GM19193 (cell line): ENCODE measurements around the gene CUL9.

ENCODE experiments used
- POLR2A ChIP-seq: IDR thresholded peaks from 4 replicates; pipeline ENCODE4 v1.6.1; 2011; ENCODE audit not compliant: insufficient read depth, insufficient read length; ENCODE audit errors: extremely low read depth

CUL9 gene

DNA sequence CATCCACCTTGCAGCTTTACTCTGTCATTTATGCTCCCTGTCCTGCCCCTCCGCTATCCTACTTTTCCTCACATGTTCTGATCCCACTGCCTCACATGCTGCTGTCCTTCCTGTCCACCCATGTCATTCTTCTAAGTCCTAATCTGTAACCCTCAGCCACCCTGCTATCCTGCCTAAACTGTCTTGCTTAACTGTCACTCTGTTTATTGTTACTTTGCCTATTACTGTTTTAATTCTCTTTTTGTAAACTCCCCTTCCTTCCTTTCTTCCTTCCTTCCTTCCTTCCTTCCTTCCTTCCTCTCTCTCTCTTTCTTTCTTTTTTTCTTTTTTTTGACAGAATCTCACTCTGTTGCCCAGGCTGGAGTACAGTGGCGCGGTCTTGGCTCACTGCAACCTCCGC, 1.4 kb downstream of the CUL9 start:
- no peak for TF ChIP-seq POLR2A

DNA sequence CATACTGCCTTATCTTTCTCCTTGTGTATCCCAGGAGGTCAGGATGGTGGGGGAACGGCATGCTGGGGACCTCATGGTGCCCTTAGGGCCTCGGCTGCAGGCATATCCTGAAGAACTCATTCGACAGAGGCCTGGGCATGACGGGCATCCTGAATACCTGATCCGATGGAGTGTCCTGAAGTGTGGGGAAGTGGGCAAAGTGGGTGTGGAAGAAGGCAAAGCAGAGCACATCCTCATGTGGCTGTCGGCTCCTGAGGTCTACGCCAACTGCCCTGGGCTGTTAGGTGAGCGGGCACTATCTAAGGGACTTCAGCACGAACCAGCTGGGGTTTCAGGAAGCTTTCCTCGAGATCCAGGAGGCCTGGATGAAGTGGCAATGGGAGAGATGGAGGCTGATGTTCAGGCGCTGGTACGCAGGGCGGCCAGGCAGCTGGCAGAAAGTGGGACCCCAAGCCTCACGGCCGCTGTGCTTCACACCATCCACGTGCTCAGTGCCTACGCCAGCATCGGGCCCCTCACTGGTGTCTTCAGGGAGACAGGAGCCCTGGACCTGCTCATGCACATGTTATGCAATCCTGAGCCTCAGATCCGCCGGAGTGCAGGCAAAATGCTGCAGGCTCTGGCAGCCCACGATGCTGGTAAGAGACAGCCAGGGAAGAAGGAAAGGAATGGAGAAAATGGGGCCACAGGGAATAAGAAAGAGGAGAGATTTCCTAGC, 2.4 kb downstream of the CUL9 start:
- no peak for TF ChIP-seq POLR2A

GRCh38 chr6:43185391-43185985, 3.5 kb downstream of the CUL9 start:
- TF ChIP-seq POLR2A, result no peak

- TF ChIP-seq POLR2A, result no peak
These were observed 4.0 kb downstream of the CUL9 start for GRCh38 chr6:43186019-43186418.

GRCh38 chr6:43186706-43187105, 4.7 kb downstream of the CUL9 start:
- TF ChIP-seq POLR2A, result no peak

GRCh38 chr6:43187821-43188220, 5.8 kb downstream of the CUL9 start:
- no peak for TF ChIP-seq POLR2A

DNA sequence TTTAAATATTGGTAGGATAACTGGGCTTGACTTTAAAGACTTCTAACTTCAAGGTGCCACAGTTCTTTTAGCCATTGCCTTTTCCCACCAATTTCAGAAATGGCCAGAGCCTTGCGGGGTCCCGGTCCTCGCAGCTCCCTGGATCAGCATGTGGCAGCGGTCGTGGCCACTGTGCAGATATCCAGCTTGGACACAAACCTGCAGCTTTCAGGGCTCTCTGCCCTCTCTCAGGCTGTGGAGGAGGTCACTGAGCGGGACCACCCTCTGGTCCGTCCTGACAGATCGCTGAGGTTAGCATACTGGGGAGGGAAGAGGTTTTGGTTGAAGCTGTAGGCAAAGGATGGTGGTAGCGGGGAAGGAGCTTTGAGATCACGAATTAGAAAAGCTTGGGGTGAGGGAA, 6.4 kb downstream of the CUL9 start:
- TF ChIP-seq POLR2A, result no peak

DNA sequence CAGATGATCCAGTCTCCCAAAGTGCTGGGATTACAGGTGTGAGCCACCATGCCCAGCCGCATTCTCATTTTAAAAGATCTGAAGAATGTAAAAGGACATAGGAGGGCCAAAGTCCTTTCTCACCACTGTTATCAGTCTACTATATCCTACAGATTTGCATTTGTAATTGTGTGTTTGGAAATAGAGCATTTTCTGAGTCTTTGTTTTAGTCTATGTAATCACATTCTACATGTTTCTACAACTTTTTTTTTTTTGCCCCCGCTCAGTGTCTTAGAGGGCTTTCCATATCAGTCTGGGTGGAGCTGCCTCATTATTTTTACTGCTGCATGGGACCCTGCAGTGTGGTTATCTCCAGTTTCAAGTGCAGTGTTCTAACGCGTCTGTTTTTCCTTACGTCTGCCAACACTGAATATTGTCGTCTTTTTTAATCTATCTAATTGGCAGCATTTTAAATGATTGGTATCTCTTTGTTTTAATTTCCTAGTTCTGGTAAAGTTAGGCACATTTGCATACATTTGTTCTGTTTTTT, 7.8 kb downstream of the CUL9 start:
- TF ChIP-seq POLR2A, result no peak

- no peak for TF ChIP-seq POLR2A
These were observed 10.9 kb downstream of the CUL9 start for GRCh38 chr6:43192911-43193310.

GRCh38 chr6:43193929-43194328, 11.9 kb downstream of the CUL9 start:
- no peak for TF ChIP-seq POLR2A

DNA sequence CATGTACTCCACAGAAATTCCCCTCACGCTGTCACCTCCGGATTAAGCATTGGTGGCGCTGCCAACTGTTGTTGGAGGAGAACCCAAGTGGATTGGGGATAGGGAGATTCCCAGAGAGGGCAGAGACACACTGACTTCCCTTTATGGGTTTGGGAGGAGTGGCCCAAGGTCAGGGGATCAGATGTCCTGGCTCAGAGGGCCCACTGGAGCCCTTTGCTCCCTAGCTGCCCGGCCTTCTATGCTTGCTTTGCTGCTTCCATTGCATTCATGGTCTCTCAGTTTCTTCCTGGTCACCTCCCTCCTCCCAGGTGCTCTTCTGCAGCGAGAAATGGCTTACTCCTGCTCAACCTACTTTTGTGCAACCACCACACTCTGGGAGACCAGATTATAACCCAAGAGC, 14.3 kb downstream of the CUL9 start:
- TF ChIP-seq POLR2A, result no peak

DNA sequence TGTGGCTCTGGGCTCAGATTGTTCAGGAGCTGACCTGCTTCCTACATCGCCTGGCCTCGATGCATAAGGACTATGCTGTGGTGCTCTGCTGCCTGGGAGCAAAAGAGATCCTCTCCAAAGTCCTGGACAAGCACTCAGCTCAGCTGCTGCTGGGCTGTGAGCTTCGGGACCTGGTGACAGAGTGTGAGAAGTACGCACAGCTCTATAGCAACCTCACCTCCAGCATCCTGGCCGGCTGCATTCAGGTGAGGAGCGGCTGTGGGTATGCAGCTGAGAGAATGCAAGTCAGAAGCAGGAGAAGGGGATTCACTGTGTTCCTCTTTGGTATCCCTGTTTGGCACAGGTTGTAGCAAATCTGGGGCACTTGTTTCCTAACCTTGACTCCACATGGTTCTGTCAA, 17.9 kb downstream of the CUL9 start:
- no peak for TF ChIP-seq POLR2A

DNA sequence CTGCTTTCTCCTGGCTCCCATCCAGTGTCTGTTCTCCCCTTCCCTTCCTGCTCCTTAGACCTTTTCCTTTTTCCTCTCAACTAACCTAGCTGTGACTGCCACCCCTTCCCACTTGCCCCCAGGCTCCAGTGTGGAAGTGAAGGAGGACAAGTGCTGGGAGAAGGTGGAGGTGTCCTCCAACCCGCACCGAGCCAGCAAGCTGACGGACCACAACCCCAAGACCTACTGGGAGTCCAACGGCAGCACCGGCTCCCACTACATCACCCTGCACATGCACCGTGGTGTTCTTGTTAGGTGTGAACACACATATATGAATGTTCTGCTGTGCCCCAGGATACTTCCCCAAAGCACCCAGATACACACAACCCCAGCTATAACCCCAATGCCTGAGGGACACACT, 18.5 kb downstream of the CUL9 start:
- TF ChIP-seq POLR2A, result no peak

DNA sequence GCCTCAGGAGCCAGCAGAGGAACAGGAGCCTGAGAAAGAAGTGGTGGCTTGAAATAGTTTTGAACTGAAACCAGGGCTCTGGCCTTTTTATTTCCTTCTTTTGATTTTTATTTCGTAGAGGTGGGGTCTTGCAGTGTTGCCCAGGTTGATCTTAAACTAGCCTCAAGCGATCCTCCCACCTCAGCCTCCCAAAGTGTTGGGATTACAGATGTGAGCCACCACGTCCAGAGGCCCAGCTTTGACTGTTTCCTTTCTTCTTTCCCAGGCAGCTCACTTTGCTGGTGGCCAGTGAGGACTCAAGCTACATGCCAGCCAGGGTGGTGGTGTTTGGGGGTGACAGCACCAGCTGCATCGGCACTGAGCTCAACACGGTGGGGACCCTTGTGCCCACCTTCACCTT, 20.5 kb downstream of the CUL9 start:
- TF ChIP-seq POLR2A, result no peak

DNA sequence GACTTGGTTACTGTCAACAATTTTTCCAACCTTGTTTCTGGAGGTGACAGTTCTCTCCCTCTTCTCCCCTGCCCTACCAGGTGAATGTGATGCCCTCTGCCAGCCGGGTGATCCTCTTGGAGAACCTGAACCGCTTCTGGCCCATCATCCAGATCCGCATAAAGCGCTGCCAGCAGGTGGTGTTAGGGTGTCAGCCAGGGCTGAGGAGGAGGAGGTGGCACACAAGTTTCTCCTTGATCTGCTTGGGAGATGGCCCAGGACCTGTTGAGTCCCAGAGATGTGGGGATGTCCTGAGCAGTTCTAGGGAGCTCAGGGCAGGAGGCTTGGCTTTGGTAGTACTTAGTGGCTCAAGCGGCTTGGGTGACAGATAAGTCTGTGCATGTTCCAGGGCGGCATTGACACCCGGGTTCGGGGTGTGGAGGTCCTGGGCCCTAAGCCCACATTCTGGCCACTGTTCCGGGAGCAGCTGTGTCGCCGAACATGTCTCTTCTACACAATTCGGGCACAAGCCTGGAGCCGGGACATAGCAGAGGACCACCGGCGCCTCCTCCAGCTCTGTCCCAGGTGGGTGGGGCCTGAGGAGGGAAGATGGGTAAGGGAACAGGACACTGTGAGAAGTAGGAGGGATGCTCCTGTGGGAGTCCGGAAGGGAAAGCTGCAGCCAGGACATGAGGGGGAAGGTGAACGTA, 21.2 kb downstream of the CUL9 start:
- no peak for TF ChIP-seq POLR2A

DNA sequence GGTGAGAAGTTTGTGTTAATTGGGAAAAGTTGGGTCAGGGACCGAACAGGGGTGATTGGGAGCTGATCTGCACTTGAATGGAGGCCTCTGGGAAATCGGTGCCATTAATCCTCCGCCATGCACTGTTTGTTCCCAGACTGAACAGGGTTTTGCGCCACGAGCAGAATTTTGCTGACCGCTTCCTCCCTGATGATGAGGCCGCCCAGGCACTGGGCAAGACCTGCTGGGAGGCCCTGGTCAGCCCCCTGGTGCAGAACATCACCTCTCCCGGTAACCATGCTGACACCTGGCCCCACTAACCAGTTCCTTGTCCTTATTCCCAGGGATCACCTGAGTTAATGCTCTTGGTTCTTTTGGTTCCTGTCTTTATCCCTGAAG, 21.7 kb downstream of the CUL9 start:
- TF ChIP-seq POLR2A, result no peak

DNA sequence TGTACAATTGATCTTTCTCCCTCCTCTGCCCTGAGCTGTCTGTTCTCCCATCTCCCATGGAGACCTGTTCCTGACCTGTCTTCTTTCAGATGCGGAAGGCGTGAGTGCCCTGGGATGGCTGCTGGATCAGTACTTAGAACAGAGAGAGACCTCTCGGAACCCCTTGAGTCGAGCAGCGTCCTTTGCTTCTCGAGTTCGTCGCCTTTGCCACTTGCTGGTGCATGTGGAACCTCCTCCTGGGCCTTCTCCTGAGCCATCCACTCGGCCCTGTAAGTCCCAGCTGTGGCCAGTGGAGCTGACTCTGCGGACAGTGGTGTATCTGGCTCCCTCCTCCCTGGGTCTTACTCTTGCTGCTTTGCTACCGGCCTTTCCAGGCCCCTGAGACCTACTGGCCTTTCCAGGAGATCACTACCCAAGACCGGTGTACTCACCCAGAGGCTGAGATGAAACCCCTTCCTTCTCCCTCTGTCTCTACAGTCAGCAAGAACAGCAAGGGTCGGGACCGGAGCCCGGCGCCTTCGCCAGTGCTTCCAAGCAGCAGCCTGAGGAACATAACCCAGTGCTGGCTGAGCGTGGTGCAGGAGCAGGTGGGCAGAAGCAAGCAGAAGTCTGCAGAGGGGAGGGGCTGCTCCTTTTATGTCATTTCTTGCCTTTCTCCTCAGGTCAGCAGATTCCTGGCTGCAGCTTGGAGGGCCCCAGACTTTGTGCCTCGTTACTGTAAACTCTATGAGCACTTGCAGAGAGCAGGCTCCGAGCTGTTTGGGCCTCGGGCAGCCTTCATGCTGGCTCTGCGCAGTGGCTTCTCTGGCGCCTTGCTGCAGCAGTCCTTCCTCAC, 22.5 kb downstream of the CUL9 start:
- TF ChIP-seq POLR2A, result no peak
